GM23338 (cell line): ENCODE results near the gene RPP40. TPM values are rescaled to one million over a fixed set of nuclear protein-coding genes. Genes with fewer than 3 reads are reported as not detected.

Experiments
- ATAC-seq: fragments of 200-7000 bp; cut with Tn5 transposase; 3 replicates; pipeline ENCODE4 v1.9.1; 2020
- DNase-seq: peaks from one replicate; pipeline ENCODE4 v3.0.0-alpha.2; 2015; ENCODE audit warnings: low spot score
- H2AFZ ChIP-seq: fragments of 200-600 bp; sonication (generic); 2 replicates; pipeline ENCODE4 v1.8.0; 2016; ENCODE audit warnings: antibody characterized with exemption, mild to moderate bottlenecking, moderate library complexity
- H3F3A ChIP-seq: fragments of 200-600 bp; sonication (generic); replicated peaks from 2 replicates; pipeline ENCODE4 v1.8.0; 2017; ENCODE audit warnings: antibody characterized with exemption, mixed run types, low read depth
- H3K27ac ChIP-seq: fragments of 200-600 bp; sonication (generic); 2 replicates; pipeline ENCODE4 v1.6.1; 2016; ENCODE audit warnings: low read depth
- H3K27me3 ChIP-seq: fragments of 200-600 bp; sonication (generic); 2 replicates; pipeline ENCODE4 v1.8.0; 2016; ENCODE audit warnings: mild to moderate bottlenecking, mixed run types, moderate library complexity; ENCODE audit not compliant: insufficient read depth
- H3K36me3 ChIP-seq: fragments of 200-600 bp; sonication (generic); 2 replicates; pipeline ENCODE4 v1.8.0; 2016; ENCODE audit warnings: mild to moderate bottlenecking; ENCODE audit not compliant: insufficient read depth
- H3K4me1 ChIP-seq: fragments of 200-600 bp; sonication (generic); 2 replicates; pipeline ENCODE4 v1.8.0; 2016; ENCODE audit warnings: mild to moderate bottlenecking, moderate library complexity; ENCODE audit not compliant: insufficient read depth
- H3K4me2 ChIP-seq: fragments of 200-600 bp; sonication (generic); 2 replicates; pipeline ENCODE4 v1.7.1; 2017; ENCODE audit warnings: mixed run types
- H3K4me3 ChIP-seq: fragments of 200-600 bp; sonication (generic); 2 replicates; pipeline ENCODE4 v1.6.1; 2016; ENCODE audit warnings: mixed run types
- H3K79me2 ChIP-seq: fragments of 200-600 bp; sonication (generic); replicated peaks from 2 replicates; pipeline ENCODE4 v1.8.0; 2017; ENCODE audit warnings: mild to moderate bottlenecking; ENCODE audit not compliant: insufficient read depth
- H3K9me2 ChIP-seq: fragments of 200-600 bp; sonication (generic); 2 replicates; pipeline ENCODE4 v1.8.0; 2017; ENCODE audit not compliant: insufficient read depth
- H4K20me1 ChIP-seq: fragments of 200-600 bp; sonication (generic); replicated peaks from 2 replicates; pipeline ENCODE4 v1.8.0; 2017; ENCODE audit warnings: mild to moderate bottlenecking; ENCODE audit not compliant: insufficient read depth
- H3K27ac Mint-ChIP-seq: 2 replicates; pipeline ENCODE4 v1.8.0; 2020; ENCODE audit warnings: inconsistent platforms, mild to moderate bottlenecking, moderate library complexity, mixed read lengths
- H3K27me3 Mint-ChIP-seq: 3 replicates; pipeline ENCODE4 v1.8.0; 2022; ENCODE audit warnings: low read depth, mild to moderate bottlenecking, moderate library complexity, mixed read lengths, inconsistent platforms; ENCODE audit not compliant: insufficient read depth, poor library complexity
- H3K36me3 Mint-ChIP-seq: 3 replicates; pipeline ENCODE4 v1.8.0; 2021; ENCODE audit warnings: low read depth, mild to moderate bottlenecking, inconsistent platforms, moderate library complexity, mixed read lengths
- H3K4me1 Mint-ChIP-seq: 3 replicates; pipeline ENCODE4 v1.8.0; 2020; ENCODE audit warnings: mild to moderate bottlenecking, inconsistent platforms, mixed read lengths
- H3K4me3 Mint-ChIP-seq: 3 replicates; pipeline ENCODE4 v1.8.0; 2021; ENCODE audit warnings: moderate library complexity, mild to moderate bottlenecking, inconsistent platforms, mixed read lengths
- H3K9me3 Mint-ChIP-seq: 3 replicates; pipeline ENCODE4 v1.8.0; 2020; ENCODE audit warnings: moderate library complexity, mild to moderate bottlenecking, inconsistent platforms, mixed read lengths
- CREB1 ChIP-seq: fragments of 250-450 bp; sonication (Bioruptor Pico); IDR thresholded peaks from 2 replicates; pipeline ENCODE4 v1.5.0; 2020; ENCODE audit warnings: low read depth, mild to moderate bottlenecking, moderate library complexity
- CTCF ChIP-seq, 2 experiments: fragments of 200-600 bp in 1 of 2; sonication (generic) in 1 of 2; conservative IDR thresholded peaks; 2 replicates each; pipeline versions ENCODE4 v1.5.1 to v1.6.1; 2016 to 2017; ENCODE audit warnings: antibody characterized with exemption in 2 of 2, low read depth in 2 of 2, mild to moderate bottlenecking in 2 of 2, moderate library complexity in 1 of 2
- POLR2AphosphoS5 ChIP-seq: IDR thresholded peaks from 2 replicates; pipeline ENCODE4 v1.6.1; 2016; ENCODE audit warnings: antibody characterized with exemption, low read depth
- ZNF331 ChIP-seq: fragments of 250-450 bp; sonication (Bioruptor Pico); IDR thresholded peaks from 2 replicates; pipeline ENCODE4 v1.5.0; 2020; ENCODE audit warnings: low read depth, mild to moderate bottlenecking, moderate library complexity
- ZNF462 ChIP-seq: fragments of 250-450 bp; sonication (Bioruptor Pico); IDR thresholded peaks from 2 replicates; pipeline ENCODE4 v1.5.0; 2020; ENCODE audit warnings: mild to moderate bottlenecking, moderate library complexity
- polyA plus RNA-seq: library from polyadenylated mRNA; unstranded; fragments of >200 nt; fragmentation: Nextera tagmentation; extraction: Ambion mirVana; gene quantifications from 2 replicates; pipeline ENCODE4 v1.2.1, GENCODE V29; 2016
- total RNA-seq: library from RNA; depleted of rRNA; stranded (reverse); fragments of >200 nt; shearing (Covaris generic); gene quantifications from 2 replicates; pipeline ENCODE4 v1.2.3, GENCODE V29; 2014

RPP40 gene
- total and polyA plus RNA-seq, 2 experiments from 2014 or later, result 39.3 to 40.4 TPM

- H3K36me3 ChIP-seq, result no peaks in the 10 kb centered on the region
- Mint-ChIP-seq H3K27ac (no peak overlapping the region), H3K36me3 (no peaks in the 10 kb centered on the region), H3K4me1 (peaks cover 5% of the 10 kb centered on the region; the same call in 2 of the 3 replicates), H3K9me3 (no peaks in the 10 kb centered on the region; the same call in 2 of the 3 replicates), H3K27me3 (peaks cover 12% of the 10 kb centered on the region), H3K4me3 (no peak overlapping the region)
- no peaks in the 10 kb centered on the region for H3F3A ChIP-seq
- no peaks in the 10 kb centered on the region for H3K79me2 ChIP-seq
- no peak overlapping the region for H3K4me2 ChIP-seq
- H3K4me3 ChIP-seq, result no peak overlapping the region
- no peaks in the 10 kb centered on the region; the same call in 1 of the 2 replicates for H4K20me1 ChIP-seq
- H2AFZ ChIP-seq, result no peak overlapping the region
- ATAC-seq (no peak), DNase-seq (no peak)
- H3K4me1 ChIP-seq, result no peaks in the 10 kb centered on the region
- H3K27me3 ChIP-seq, result no peaks in the 10 kb centered on the region
- H3K9me2 ChIP-seq, result no peaks in the 10 kb centered on the region
- no peak overlapping the region for H3K27ac ChIP-seq
- TF ChIP-seq POLR2AphosphoS5 (no peak), CREB1 (CRISPR knock-in tag) (no peak), ZNF331 (CRISPR knock-in tag) (no peak), CTCF (conservative IDR thresholded peaks at IDR 0.05; ENCODE audit: low read depth in 2 of 2) (no peak), ZNF462 (CRISPR knock-in tag) (no peak)
Measured at GRCh38 chr6:5042436-5042835, 38.6 kb upstream of the RPP40 start.
